ENCODE data around the gene RTL10.
"Not testable (repeated sequence)": the region's sequence is repeated elsewhere in the genome, so short reads cannot be mapped to it uniquely, and the experiment has no call there.

DNA sequence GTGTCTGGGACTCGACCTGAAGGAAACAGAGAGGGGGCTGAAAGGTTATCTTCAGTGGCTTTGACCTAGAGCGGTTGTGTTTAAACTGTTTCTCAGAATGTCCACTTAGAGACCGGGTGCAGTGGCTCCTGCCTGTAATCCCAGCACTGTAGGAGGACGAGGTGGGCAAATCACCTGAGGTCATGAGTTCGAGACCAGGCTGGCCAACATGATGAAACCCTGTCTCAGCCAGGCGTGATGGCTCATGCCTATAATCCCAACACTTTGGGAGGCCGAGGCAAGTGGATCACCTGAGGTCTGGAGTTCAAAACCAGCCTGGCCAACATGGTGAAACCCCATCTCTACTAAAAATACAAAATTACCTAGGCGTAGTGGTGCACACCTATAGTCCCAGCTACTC, 28.8 kb upstream of the RTL10 start:
- not testable (repeated sequence) for TF ChIP-seq CTCF (IDR thresholded peaks at IDR 0.05); SIN3A (IDR thresholded peaks at IDR 0.05; ENCODE audit: borderline replicate concordance, low read depth, low read length); YY1 (IDR thresholded peaks at IDR 0.05; ENCODE audit: low read depth); RXRA (IDR thresholded peaks at IDR 0.05; ENCODE audit: borderline replicate concordance, low read depth); RAD21 (IDR thresholded peaks at IDR 0.05; ENCODE audit: low read length); POLR2AphosphoS5 (IDR thresholded peaks at IDR 0.05; ENCODE audit: low read depth, low read length); FOXJ3 (CRISPR knock-in tag; IDR thresholded peaks at IDR 0.05); FOSL2 (IDR thresholded peaks at IDR 0.05; ENCODE audit: borderline replicate concordance, low read depth); MEF2A (IDR thresholded peaks at IDR 0.05; ENCODE audit: borderline replicate concordance, low read depth); REST (IDR thresholded peaks at IDR 0.05; ENCODE audit: low read depth, low read length); EP300 (IDR thresholded peaks at IDR 0.05; ENCODE audit: borderline replicate concordance in 1 of 2, low read depth in 1 of 2, low read length in 1 of 2)
- TF ChIP-seq, protein P1, sequence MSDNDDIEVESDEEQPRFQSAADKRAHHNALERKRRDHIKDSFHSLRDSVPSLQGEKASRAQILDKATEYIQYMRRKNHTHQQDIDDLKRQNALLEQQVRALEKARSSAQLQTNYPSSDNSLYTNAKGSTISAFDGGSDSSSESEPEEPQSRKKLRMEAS (IDR thresholded peaks at IDR 0.05; ENCODE audit: low read depth) = not testable (repeated sequence)
- TF ChIP-seq, protein P2, sequence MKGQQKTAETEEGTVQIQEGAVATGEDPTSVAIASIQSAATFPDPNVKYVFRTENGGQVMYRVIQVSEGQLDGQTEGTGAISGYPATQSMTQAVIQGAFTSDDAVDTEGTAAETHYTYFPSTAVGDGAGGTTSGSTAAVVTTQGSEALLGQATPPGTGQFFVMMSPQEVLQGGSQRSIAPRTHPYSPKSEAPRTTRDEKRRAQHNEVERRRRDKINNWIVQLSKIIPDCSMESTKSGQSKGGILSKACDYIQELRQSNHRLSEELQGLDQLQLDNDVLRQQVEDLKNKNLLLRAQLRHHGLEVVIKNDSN (IDR thresholded peaks at IDR 0.05; ENCODE audit: borderline replicate concordance, low read depth) = not testable (repeated sequence)
